HG03108 (cell line): Measurements from ENCODE around the gene SNX18.
"Not testable (repeated sequence)": the region's sequence is repeated elsewhere in the genome, so short reads cannot be mapped to it uniquely, and the experiment has no call there.

Experiments
- ATAC-seq: cut with Tn5 transposase; IDR thresholded peaks from one replicate; pipeline ENCODE4 v1.9.1; 2021; ENCODE audit warnings: moderate library complexity; ENCODE audit not compliant: unreplicated experiment

SNX18 gene

GRCh38 chr5:54518818-54519508 lies 1.4 kb downstream of the SNX18 start:
- no peak for ATAC-seq

GRCh38 chr5:54519509-54519876 lies 1.9 kb downstream of the SNX18 start:
- no peak for ATAC-seq

- no peak for ATAC-seq
These were observed 2.9 kb downstream of the SNX18 start for GRCh38 chr5:54520438-54520846.

- ATAC-seq: no peak
These were observed 3.4 kb downstream of the SNX18 start for GRCh38 chr5:54520940-54521339.

GRCh38 chr5:54521856-54522479 lies 4.4 kb downstream of the SNX18 start:
- no peak for ATAC-seq

GRCh38 chr5:54523534-54523933 lies 6.0 kb downstream of the SNX18 start:
- no peak for ATAC-seq

GRCh38 chr5:54524082-54524481 lies 6.5 kb downstream of the SNX18 start:
- ATAC-seq: no peak

- no peak for ATAC-seq
These were observed 7.1 kb downstream of the SNX18 start for GRCh38 chr5:54524704-54525103.

GRCh38 chr5:54525261-54525660 lies 7.7 kb downstream of the SNX18 start:
- no peak for ATAC-seq

GRCh38 chr5:54525692-54526091 lies 8.1 kb downstream of the SNX18 start:
- no peak for ATAC-seq

- no peak for ATAC-seq
These were observed 9.2 kb downstream of the SNX18 start for GRCh38 chr5:54526604-54527288.

GRCh38 chr5:54528633-54529209 lies 11.2 kb downstream of the SNX18 start:
- ATAC-seq: no peak

- ATAC-seq: no peak
These were observed 12.0 kb downstream of the SNX18 start for GRCh38 chr5:54529565-54529964.

GRCh38 chr5:54531546-54531945 lies 14.0 kb downstream of the SNX18 start:
- no peak for ATAC-seq

GRCh38 chr5:54533541-54534190 lies 16.1 kb downstream of the SNX18 start:
- no peak for ATAC-seq

GRCh38 chr5:54534191-54535004 lies 16.8 kb downstream of the SNX18 start:
- no peak for ATAC-seq

- ATAC-seq: no peak
These were observed 17.7 kb downstream of the SNX18 start for GRCh38 chr5:54535149-54535844.

GRCh38 chr5:54536375-54536774 lies 18.8 kb downstream of the SNX18 start:
- ATAC-seq: not testable (repeated sequence)

GRCh38 chr5:54536861-54537260 lies 19.3 kb downstream of the SNX18 start:
- not testable (repeated sequence) for ATAC-seq

- no peak for ATAC-seq
These were observed 20.2 kb downstream of the SNX18 start for GRCh38 chr5:54537725-54538124.
